SW 1271 (cell line): ENCODE data around the gene FARS2.

ENCODE experiments used
- DNase-seq, 2 experiments: peaks; one replicate each; lab custom pipeline; 2025; lab: John Stamatoyannopoulos, UW

FARS2 gene

DNA sequence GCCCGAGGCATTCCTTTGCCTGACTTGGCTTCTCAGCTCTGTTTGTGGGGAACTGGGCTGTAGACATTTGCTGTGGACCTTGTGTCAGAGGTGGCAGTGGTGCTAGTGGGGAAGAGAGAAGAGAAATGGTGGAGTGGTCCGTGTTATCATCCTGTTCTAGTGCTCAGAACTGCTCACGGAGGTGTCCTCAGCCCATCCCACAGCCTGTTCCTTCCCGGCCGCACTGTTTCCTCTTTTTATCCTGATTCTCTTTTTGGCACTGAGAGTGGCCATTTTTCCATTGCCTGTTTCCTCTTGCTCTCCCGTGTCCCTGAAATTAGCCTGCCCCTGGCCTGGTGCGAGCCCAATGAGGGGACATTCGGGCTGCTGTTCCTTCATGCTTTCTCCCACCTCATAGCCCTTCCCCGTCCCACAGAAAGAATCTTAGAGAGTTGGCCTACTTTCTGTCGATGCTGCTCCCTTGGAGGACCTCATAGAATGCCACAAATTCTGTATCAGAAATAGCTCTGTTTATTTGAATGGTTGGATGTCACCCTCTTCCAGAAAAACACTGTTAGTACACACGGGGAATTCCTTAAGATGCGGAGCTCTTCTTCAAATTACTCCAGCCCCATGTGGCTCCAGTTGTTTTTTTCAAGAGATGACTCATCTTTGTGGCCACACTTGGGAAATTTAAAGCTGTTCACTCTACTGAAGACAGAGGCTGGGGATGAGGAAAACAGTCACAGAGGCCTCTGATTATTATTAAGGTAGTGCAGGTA, 26.1 kb downstream of the FARS2 start:
- peak in 1 of 2 experiments; percentile 18 for DNase-seq

- no peak for DNase-seq
Measured at GRCh38 chr6:5287966-5288297, 26.6 kb downstream of the FARS2 start.

- DNase-seq: no peak
Measured at GRCh38 chr6:5290097-5290496, 28.8 kb downstream of the FARS2 start.

DNA sequence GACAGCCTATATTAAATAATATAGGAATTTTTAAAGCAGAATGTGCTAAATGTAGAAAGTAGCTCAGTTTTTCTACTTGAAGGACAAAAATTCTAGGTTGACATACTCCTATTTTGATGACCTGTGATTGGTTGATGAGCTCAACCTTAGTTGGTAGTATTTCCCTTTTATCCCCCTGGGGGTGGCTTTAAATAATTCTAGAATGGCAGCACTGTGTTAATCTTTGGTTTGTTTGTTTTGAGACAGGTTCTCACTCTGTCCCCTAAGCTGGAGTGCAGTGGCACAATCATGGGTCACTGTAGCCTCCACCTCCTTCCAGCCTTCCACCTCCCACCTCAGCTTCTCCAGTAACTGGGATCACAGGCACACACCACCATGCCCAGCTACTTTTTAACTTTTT, 29.2 kb downstream of the FARS2 start:
- DNase-seq: no peak

GRCh38 chr6:5292154-5292553, 30.8 kb downstream of the FARS2 start:
- DNase-seq: no peak

DNA sequence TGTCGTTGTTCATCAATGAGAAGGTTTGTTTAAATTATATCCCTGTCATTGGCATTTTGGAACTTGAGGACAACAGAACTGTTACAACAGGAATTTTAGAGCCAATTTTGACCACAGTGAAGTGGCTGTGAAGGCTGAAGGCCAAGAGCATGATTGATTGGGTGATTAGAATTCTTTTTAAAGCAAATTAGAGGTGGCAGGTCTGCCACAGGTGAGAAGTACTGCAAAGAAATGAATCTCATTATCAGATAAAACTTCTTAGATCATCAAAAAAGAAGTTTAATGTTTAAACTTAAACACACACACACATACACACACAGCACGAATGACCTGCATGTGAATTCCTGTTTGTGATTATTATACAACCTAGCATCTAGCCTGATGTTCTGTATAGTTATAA, 32.4 kb downstream of the FARS2 start:
- DNase-seq: no peak

GRCh38 chr6:5294392-5295211, 33.3 kb downstream of the FARS2 start:
- DNase-seq: no peak

GRCh38 chr6:5295623-5296022, 34.3 kb downstream of the FARS2 start:
- DNase-seq: no peak

GRCh38 chr6:5300206-5300764, 39.0 kb downstream of the FARS2 start:
- no peak for DNase-seq

- DNase-seq: no peak
Measured at GRCh38 chr6:5302220-5302946, 41.1 kb downstream of the FARS2 start.

DNA sequence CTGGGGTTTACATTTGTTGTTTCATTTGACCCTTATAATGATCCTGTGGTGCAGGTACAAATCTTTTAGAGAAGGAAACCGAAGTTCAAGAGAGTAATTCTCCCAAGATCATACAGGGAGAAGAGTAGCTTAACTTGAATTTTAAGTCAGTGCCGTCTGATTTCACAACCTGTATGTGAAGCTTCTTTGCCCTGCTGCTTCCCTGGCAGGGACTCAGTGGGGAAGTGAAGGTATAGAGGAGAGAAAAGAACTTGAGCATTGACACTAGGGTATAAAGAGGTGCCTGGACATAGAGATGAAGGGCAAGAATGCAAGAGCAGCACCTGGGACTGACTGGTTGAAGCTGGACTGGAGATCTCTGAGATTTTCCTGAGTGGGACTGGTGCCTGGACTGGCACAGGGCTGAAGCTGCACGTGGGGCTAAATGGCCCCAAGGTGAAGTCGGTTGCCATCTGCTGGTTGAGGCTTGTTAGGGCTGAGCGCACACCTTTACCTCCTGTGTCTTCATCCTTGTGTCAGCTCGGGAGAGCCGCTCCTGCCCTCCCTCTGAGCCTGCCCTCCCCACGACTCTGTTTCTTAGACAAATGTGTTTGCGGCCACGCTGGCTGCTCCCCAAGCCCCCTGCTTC, 41.8 kb downstream of the FARS2 start:
- DNase-seq: peak in 1 of 2 experiments; percentile 23

GRCh38 chr6:5303682-5304081, 42.4 kb downstream of the FARS2 start:
- DNase-seq: no peak

DNA sequence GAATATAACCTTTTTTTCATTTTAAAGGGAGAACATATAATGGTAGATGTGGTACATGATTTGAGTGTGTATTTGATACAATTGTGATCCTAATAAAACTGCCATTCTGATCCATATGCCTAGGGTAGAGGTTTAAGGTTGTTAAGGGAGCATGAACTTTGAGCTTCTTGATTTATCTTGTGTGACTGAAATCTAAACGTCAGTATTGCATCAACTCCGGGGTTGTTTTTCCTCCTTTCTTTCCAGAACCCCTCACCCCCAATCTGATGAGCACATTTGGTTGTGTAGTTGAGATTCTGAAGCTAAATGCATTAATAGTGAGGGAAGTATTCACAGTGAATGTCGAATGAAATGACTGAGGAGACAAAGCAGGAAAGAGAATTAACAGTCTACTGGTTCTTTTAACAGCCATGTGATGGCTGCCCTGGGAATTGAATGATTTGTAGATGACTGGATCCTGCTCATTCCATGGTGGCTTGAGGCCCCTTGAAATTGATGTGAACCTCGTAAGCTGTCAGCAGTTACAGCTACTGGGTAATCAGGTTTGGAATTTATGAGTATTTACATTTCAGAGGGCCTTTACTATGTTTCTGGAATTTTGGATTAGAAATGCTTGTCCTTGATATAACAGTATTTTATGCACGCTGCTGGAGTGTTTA, 44.8 kb downstream of the FARS2 start:
- no peak for DNase-seq

DNA sequence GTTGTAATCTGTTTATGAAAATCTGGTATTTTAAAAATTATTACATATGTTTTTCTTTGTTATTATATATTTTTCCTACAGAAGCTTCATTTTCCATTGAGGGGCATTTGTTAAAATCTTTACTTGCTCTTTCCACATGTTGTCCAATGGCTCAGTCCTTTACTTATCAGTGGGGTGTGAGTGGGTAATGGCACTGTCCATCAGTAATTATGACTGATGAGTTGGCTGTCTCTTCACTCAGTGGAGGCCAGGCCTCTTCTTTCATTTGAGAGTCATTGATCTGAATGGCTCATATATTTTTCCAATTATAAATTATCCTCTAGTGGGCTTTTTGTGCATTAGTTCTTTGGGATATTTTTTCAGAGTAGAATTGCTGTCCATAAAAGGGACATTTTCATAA, 45.7 kb downstream of the FARS2 start:
- DNase-seq: no peak

GRCh38 chr6:5308066-5308465, 46.8 kb downstream of the FARS2 start:
- DNase-seq: no peak

GRCh38 chr6:5314191-5314865, 53.0 kb downstream of the FARS2 start:
- DNase-seq: no peak

DNA sequence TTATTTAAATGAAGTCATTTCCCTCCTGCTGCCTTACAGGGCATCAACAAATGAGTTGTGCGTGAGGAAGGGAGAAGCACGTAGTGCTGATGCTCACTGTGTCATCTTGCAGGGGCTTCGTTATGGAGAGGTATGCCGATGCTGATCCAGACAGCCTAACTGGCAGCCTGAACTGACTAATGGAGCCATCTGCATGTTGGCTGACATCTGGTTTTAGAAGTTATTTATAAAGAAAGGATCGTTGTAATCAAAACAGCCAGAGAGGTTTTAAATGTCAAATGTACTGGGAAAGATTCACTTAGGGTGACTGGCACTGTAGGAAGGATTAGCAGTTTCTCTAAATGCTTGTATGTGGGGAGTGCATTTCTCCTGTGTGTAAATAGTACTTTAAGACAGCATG, 54.6 kb downstream of the FARS2 start:
- DNase-seq: no peak

- DNase-seq: no peak
Measured at GRCh38 chr6:5316951-5317350, 55.6 kb downstream of the FARS2 start.

DNA sequence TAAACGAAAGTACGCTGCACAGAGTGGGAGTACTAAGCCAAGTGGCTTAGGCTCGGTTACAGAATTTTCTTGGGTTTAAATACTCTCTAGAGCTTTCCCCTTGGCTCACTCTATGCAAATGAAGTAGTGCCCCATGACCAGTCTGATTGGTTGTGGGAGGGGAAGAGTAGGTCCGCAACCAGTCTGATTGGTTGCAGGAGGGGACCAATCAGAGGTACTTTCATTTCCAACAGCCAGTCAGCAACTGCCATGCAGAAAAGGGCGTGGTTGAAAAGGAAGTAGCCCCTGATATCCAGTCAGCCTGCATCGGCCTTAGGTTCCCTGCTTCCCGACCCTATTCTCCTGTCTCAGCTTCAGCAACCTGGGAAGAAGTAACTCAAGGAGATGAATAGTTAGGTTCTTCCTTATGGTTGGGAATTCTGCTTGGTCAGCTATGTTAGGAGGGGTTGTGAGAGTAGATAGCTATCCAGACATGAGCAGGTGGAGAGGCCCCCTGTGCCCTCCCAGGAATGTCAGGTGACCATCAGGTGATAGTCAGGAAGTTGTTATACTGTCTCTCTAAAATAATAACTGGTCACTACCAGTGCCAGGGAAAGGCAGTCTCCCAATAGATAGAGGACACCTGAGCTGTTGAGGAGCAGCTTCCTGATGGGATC, 57.4 kb downstream of the FARS2 start:
- DNase-seq: no peak

- DNase-seq: no peak
Measured at GRCh38 chr6:5323979-5324378, 62.7 kb downstream of the FARS2 start.
